GM12865 (cell line): Measurements from ENCODE around the gene PAK1.

Source experiments
- DNase-seq: peaks from one replicate; pipeline ENCODE4 v3.0.0; 2010; ENCODE audit warnings: low read depth
- H3K4me3 ChIP-seq: 2 replicates; pipeline ENCODE4 v1.5.1; 2011; ENCODE audit warnings: mild to moderate bottlenecking, low read depth, low read length, control low read depth
- TF ChIP-seq, protein P1 (sequence below): IDR thresholded peaks from 2 replicates; pipeline ENCODE4 v1.5.1; 2011; ENCODE audit warnings: low read length, control low read depth, low read depth, inconsistent platforms; ENCODE audit not compliant: insufficient read depth; ENCODE audit errors: missing control alignments

PAK1 gene

GRCh38 chr11:77320351-77320750, 153.5 kb downstream of the PAK1 start:
- TF ChIP-seq, protein P1, sequence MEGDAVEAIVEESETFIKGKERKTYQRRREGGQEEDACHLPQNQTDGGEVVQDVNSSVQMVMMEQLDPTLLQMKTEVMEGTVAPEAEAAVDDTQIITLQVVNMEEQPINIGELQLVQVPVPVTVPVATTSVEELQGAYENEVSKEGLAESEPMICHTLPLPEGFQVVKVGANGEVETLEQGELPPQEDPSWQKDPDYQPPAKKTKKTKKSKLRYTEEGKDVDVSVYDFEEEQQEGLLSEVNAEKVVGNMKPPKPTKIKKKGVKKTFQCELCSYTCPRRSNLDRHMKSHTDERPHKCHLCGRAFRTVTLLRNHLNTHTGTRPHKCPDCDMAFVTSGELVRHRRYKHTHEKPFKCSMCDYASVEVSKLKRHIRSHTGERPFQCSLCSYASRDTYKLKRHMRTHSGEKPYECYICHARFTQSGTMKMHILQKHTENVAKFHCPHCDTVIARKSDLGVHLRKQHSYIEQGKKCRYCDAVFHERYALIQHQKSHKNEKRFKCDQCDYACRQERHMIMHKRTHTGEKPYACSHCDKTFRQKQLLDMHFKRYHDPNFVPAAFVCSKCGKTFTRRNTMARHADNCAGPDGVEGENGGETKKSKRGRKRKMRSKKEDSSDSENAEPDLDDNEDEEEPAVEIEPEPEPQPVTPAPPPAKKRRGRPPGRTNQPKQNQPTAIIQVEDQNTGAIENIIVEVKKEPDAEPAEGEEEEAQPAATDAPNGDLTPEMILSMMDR: no peak
- H3K4me3 ChIP-seq: no peak overlapping the region

DNA sequence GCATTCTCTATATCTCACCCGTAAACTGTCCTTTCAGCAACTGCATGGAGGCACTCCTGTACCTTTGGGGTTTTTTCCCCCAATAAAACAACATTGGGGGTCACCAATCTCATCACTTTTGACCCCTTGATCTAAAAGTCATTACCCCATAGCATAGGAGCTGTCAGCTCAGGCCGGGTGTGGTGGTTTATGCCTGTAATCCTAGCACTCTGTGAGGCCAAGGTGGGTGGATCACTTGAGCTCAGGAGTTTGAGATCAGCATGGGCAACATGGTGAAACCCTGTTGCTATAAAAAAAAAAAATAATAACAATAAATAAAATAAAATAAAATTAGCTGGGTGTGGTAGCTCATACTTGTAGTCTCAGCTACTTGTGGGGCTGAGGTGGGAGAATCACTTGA, 155.3 kb downstream of the PAK1 start:
- H3K4me3 ChIP-seq: no peak overlapping the region
- no peak for DNase-seq
- TF ChIP-seq, protein P1: no peak

More at GRCh38 chr11:77320351-77320750, 153.5 kb downstream of the PAK1 start:
- no peak for DNase-seq

- H3K4me3 ChIP-seq: no peak overlapping the region
- no peak for DNase-seq
- TF ChIP-seq, protein P1: no peak
Observed at GRCh38 chr11:77316733-77317342, 157.1 kb downstream of the PAK1 start.

DNA sequence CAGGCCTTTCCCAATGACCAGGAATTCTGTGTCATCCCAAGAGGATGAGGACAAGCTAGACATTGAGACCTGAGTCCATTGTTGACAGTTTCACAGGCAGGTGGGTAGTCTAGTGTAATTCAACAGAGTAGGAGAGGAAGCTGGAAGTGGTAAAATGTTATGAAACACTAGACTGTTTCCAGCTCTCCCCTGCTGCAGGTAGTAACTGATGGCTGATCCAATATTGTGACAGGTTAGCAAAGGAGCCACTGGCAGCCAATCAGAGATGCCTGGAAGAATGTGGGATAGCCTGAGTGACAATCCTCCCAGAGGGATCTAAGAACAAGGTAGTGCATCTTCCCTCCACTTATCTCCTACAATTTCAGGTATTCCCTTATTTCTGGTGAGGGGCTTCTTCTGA, 161.8 kb downstream of the PAK1 start:
- TF ChIP-seq, protein P1: no peak
- DNase-seq: no peak
- no peak overlapping the region for H3K4me3 ChIP-seq

GRCh38 chr11:77311701-77312100, 162.2 kb downstream of the PAK1 start:
- DNase-seq: no peak
- TF ChIP-seq, protein P1: no peak
- no peak overlapping the region for H3K4me3 ChIP-seq

DNA sequence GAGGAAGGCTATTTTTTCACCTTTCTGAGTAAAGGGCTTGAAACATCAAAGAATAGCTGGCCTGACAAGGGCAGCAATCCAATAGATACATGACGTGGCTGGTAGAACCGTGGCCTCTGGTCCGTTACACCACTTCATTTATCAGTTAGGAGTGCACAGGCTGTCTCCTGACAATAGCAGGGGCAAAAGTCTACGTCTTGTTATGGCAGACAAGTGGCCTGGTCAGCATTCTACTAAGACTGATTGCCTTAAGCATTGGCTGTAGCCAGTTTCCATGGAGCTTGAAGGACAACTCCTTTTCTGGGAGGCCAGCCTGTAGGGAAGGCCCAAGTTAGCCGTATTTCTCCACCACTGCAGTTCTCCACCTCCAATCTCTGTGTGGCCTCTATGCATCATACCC, 163.2 kb downstream of the PAK1 start:
- TF ChIP-seq, protein P1: no peak
- H3K4me3 ChIP-seq: no peak overlapping the region

More for the DNA sequence above, 163.2 kb downstream of the PAK1 start:
- no peak for DNase-seq
